K562 (cell line): ENCODE results near the gene EGR2. TPM values are rescaled to one million over a fixed set of nuclear protein-coding genes. Genes with fewer than 3 reads are reported as not detected.
A peak's percentile ranks its signal among the peaks of the same experiment; 100 is the strongest.

ENCODE experiments used
- ATAC-seq: fragments of 200-7000 bp; cut with Tn5 transposase; 3 replicates; pipeline ENCODE4 v1.9.1; 2020; ENCODE audit warnings: moderate library complexity
- BruUV-seq: library from RNA; stranded (reverse); fragments of 400-500 nt; replicated peaks from 2 replicates; lab custom pipeline; 2021; lab: Mats Ljungman, UMichigan
- CTCF ChIA-PET: fragments of 300-600 bp; formaldehyde crosslinking; extraction: SDS; loops from one replicate; lab custom pipeline; 2021; ENCODE audit warnings: low intra/inter-chr PET ratio; lab: Yijun Ruan, JAX
- POLR2A ChIA-PET: fragments of 300-600, 350-650 bp; sonication (Branson Sonifier 250); formaldehyde crosslinking; extraction: SDS; loops from one replicate; lab custom pipeline; 2021; ENCODE audit warnings: antibody characterized with exemption, inconsistent platforms; lab: Yijun Ruan, JAX
- DNase-seq, 4 experiments: peaks; one replicate each; pipeline versions ENCODE4 v3.0.0 to v3.0.0-alpha.2; 2011 to 2018; ENCODE audit warnings: low spot score in 3 of 4, mixed read lengths in 3 of 4; ENCODE audit errors: extremely low read depth in 1 of 4
- FAIRE-seq: peaks from 2 replicates; lab custom pipeline; 2011; peaks lifted over from hg19 to GRCh38; lab: Jason Lieb, UNC
- H2AFZ ChIP-seq: 2 replicates; pipeline ENCODE4 v1.6.0; 2011; ENCODE audit warnings: low read depth, low read length, control low read depth, inconsistent platforms
- H3K27ac ChIP-seq: fragments of 200-600 bp; 3 replicates; pipeline ENCODE4 v1.8.0; 2011; ENCODE audit warnings: low read depth, mild to moderate bottlenecking, control low read depth, inconsistent platforms, low read length, moderate library complexity, mixed read lengths; ENCODE audit errors: extremely low read depth
- H3K27me3 ChIP-seq, 2 experiments: fragments of 300-600 bp in 1 of 2; 2 replicates in 1 of 2; 3 replicates in 1 of 2; pipeline versions ENCODE4 v1.6.0 to v1.8.0; 2011; ENCODE audit warnings: inconsistent platforms in 2 of 2, low read length in 2 of 2, mild to moderate bottlenecking in 1 of 2, mixed read lengths in 1 of 2, moderate library complexity in 1 of 2; ENCODE audit not compliant: control insufficient read depth in 2 of 2, insufficient read depth in 2 of 2
- H3K36me3 ChIP-seq: fragments of 300-600 bp; 3 replicates; pipeline ENCODE4 v1.8.0; 2011; ENCODE audit warnings: mild to moderate bottlenecking, low read length, inconsistent platforms; ENCODE audit not compliant: control insufficient read depth, insufficient read depth
- H3K4me1 ChIP-seq, 2 experiments: fragments of 200-600 bp in 1 of 2; replicated peaks in 1 of 2; 2 replicates in 1 of 2; 3 replicates in 1 of 2; pipeline versions ENCODE4 v1.5.1 to v1.8.0; 2011; ENCODE audit warnings: inconsistent platforms in 2 of 2, low read length in 2 of 2, mild to moderate bottlenecking in 1 of 2, mixed read lengths in 1 of 2, moderate library complexity in 1 of 2; ENCODE audit not compliant: control insufficient read depth in 2 of 2, insufficient read depth in 2 of 2
- H3K4me2 ChIP-seq: 2 replicates; pipeline ENCODE4 v1.6.1; 2011; ENCODE audit warnings: low read length, control low read depth, inconsistent platforms, mixed read lengths; ENCODE audit not compliant: insufficient read depth
- H3K4me3 ChIP-seq: fragments of 200-600 bp; sonication (generic), shearing (Covaris generic); 2 replicates; pipeline ENCODE4 v1.5.1; 2016; ENCODE audit warnings: control low read depth, inconsistent platforms
- H3K79me2 ChIP-seq: fragments of 200-600 bp; 3 replicates; pipeline ENCODE4 v1.8.0; 2011; ENCODE audit warnings: low read length, inconsistent platforms; ENCODE audit not compliant: control insufficient read depth, insufficient read depth
- H3K9ac ChIP-seq, 2 experiments: 2 replicates each; pipeline versions ENCODE4 v1.6.0 to v1.6.1; 2011; ENCODE audit warnings: low read depth in 2 of 2, low read length in 2 of 2, control low read depth in 1 of 2, inconsistent platforms in 1 of 2, mild to moderate bottlenecking in 1 of 2, mixed read lengths in 1 of 2; ENCODE audit not compliant: insufficient read depth in 1 of 2
- H3K9me1 ChIP-seq: one replicate; pipeline ENCODE4 v1.6.0; 2011; ENCODE audit warnings: inconsistent platforms, mild to moderate bottlenecking, low read length, moderate library complexity; ENCODE audit not compliant: control insufficient read depth, insufficient read depth
- H3K9me3 ChIP-seq: replicated peaks from 2 replicates; pipeline ENCODE4 v1.5.1; 2011; ENCODE audit warnings: low read depth, low read length, inconsistent platforms; ENCODE audit not compliant: control insufficient read depth, insufficient read depth
- H4K20me1 ChIP-seq: replicated peaks from 2 replicates; pipeline ENCODE4 v1.6.1; 2011; ENCODE audit warnings: low read length, inconsistent platforms, mixed read lengths; ENCODE audit not compliant: control insufficient read depth, insufficient read depth
- BACH1 ChIP-seq: fragments of 200-800 bp; sonication (Bioruptor generic); IDR thresholded peaks from 2 replicates; pipeline ENCODE4 v1.6.1; 2016; ENCODE audit warnings: missing genetic modification characterization, missing compliant biosample characterization
- CEBPB ChIP-seq: fragments of 450-650 bp; IDR thresholded peaks from 2 replicates; pipeline ENCODE4 v1.6.1; 2016; ENCODE audit warnings: missing genetic modification characterization, missing compliant biosample characterization
- NFRKB ChIP-seq: fragments of 450-650 bp; IDR thresholded peaks from 2 replicates; pipeline ENCODE4 v1.6.1; 2016; ENCODE audit warnings: low read depth
- ZC3H4 ChIP-seq: sonication (generic); formaldehyde crosslinking; IDR thresholded peaks from 2 replicates; pipeline ENCODE4 v1.9.0; 2021; ENCODE audit warnings: missing genetic modification reagents, borderline replicate concordance
- ZNF316 ChIP-seq: fragments of 450-650 bp; IDR thresholded peaks from 2 replicates; pipeline ENCODE4 v1.6.1; 2016
- ZNF518B ChIP-seq: fragments of 250-450 bp; sonication (Bioruptor Pico); IDR thresholded peaks from 2 replicates; pipeline ENCODE4 v1.5.0; 2021; ENCODE audit warnings: mild to moderate bottlenecking, moderate library complexity
- WGBS: fragments of 100-300 bp; shearing (Covaris generic); methylation state at CpG from one replicate; pipeline ENCODE4 v1.1.6; 2016; ENCODE audit warnings: low coverage, mixed read lengths; ENCODE audit not compliant: insufficient coverage; ENCODE audit errors: missing lambda C conversion rate; 5-methylcytosine and 5-hydroxymethylcytosine counted together
- in situ Hi-C: fragments of 300-500 bp; cut with MboI; formaldehyde crosslinking; loops from 4 replicates; pipeline ENCODE4 v1.15.0; 2018; ENCODE audit warnings: inconsistent platforms, mixed read lengths
- intact Hi-C: fragments of 100-400 bp; cut with micrococcal nuclease; formaldehyde crosslinking; loops from 2 replicates; pipeline ENCODE4 v1.14.2; 2022
- polyA plus RNA-seq, 8 experiments: library from polyadenylated mRNA; depleted of rRNA in 4 of 8; stranded (reverse) in 5 of 8; unstranded in 3 of 8; fragments of >200 nt; fragmentation: Nextera tagmentation in 2 of 8; fragmentation: Illumina TruSeq in 1 of 8; extraction: Ambion mirVana in 2 of 8; extraction: Trizol in 1 of 8; gene quantifications; 2 replicates each; pipeline versions ENCODE4 v1.2.1 to v1.2.3, GENCODE V29; 2011 to 2014; ENCODE audit warnings: inconsistent platforms in 1 of 8, missing spikeins in 1 of 8
- total RNA-seq, 7 experiments: library from RNA; depleted of rRNA in 6 of 7; stranded (reverse); fragments of >200 nt in 6 of 7; fragmentation: Illumina TruSeq in 2 of 7; extraction: Trizol in 2 of 7; gene quantifications; 2 replicates each; pipeline versions ENCODE4 v1.2.1 to v1.2.3, GENCODE V29; 2011 to 2021; ENCODE audit warnings: low replicate concordance in 1 of 7
- TF ChIP-seq, protein P1 (sequence below), 2 experiments: fragments of 450-650 bp; IDR thresholded peaks; 2 replicates each; pipeline ENCODE4 v1.6.1; 2016; ENCODE audit warnings: mild to moderate bottlenecking in 2 of 2, borderline replicate concordance in 1 of 2, low read depth in 1 of 2, moderate library complexity in 1 of 2

EGR2 gene
- total and polyA plus RNA-seq, 9 of the 15 experiments (the other 6 are each of a cell fraction or from before 2014, with no cell fraction given): 0.08 to 0.18 (median 0.12) TPM; not detected in 4

GRCh38 chr10:62803724-62804355, 12.3 kb downstream of the EGR2 start:
- H3K36me3 ChIP-seq: peaks cover 30% of the 10 kb centered on the region
- peaks cover 0 to 3% of the 10 kb centered on the region in 2 experiments; a peak in 2 of 5 replicates for H3K27me3 ChIP-seq
- no peaks in the 10 kb centered on the region for H3K9me3 ChIP-seq
- ATAC-seq: peak; percentile 11; the same call in 1 of the 3 replicates
- H3K4me3 ChIP-seq: peak overlapping the region; percentile 86
- CTCF ChIA-PET: no interaction called here
- peaks cover 3% of the 10 kb centered on the region for H3K9me1 ChIP-seq
- peaks cover 39% of the 10 kb centered on the region for H3K79me2 ChIP-seq
- H3K4me1 ChIP-seq: peaks cover 16 to 20% of the 10 kb centered on the region in 2 experiments; a peak in 4 of 5 replicates
- WGBS: 50% methylated on average over 11 of the region's 11 CpGs
- in situ Hi-C loops: no loop called here
- no peak for FAIRE-seq
- POLR2A ChIA-PET: interaction anchor here (0.6 to 1.2 kb wide), 4 partner anchors 10 to 221 kb away, joined by 3 read pairs; no protein-coding TSS in a partner anchor
- peak overlapping the region; percentile 100 for H2AFZ ChIP-seq
- H3K9ac ChIP-seq: peak overlapping the region; percentile 91 to 96
- H3K27ac ChIP-seq: peak overlapping the region; percentile 97
- BruUV-seq: TSS peak; percentile 86
- peaks cover 18% of the 10 kb centered on the region for H4K20me1 ChIP-seq
- intact Hi-C loops: no loop called here
- DNase-seq: no peak
- H3K4me2 ChIP-seq: peak overlapping the region; percentile 94
- TF ChIP-seq CEBPB (tag) (peak; percentile 19; the same call in 1 of the 2 replicates), NFRKB (no peak), BACH1 (tag) (0 out of 2 replicates have a peak, but pooled peaks have one; percentile 43), ZC3H4 (CRISPR knock-in tag) (no peak), ZNF518B (CRISPR knock-in tag) (no peak), ZNF316 (0 out of 2 replicates have a peak, but pooled peaks have one; percentile 5)
- TF ChIP-seq, protein P1, sequence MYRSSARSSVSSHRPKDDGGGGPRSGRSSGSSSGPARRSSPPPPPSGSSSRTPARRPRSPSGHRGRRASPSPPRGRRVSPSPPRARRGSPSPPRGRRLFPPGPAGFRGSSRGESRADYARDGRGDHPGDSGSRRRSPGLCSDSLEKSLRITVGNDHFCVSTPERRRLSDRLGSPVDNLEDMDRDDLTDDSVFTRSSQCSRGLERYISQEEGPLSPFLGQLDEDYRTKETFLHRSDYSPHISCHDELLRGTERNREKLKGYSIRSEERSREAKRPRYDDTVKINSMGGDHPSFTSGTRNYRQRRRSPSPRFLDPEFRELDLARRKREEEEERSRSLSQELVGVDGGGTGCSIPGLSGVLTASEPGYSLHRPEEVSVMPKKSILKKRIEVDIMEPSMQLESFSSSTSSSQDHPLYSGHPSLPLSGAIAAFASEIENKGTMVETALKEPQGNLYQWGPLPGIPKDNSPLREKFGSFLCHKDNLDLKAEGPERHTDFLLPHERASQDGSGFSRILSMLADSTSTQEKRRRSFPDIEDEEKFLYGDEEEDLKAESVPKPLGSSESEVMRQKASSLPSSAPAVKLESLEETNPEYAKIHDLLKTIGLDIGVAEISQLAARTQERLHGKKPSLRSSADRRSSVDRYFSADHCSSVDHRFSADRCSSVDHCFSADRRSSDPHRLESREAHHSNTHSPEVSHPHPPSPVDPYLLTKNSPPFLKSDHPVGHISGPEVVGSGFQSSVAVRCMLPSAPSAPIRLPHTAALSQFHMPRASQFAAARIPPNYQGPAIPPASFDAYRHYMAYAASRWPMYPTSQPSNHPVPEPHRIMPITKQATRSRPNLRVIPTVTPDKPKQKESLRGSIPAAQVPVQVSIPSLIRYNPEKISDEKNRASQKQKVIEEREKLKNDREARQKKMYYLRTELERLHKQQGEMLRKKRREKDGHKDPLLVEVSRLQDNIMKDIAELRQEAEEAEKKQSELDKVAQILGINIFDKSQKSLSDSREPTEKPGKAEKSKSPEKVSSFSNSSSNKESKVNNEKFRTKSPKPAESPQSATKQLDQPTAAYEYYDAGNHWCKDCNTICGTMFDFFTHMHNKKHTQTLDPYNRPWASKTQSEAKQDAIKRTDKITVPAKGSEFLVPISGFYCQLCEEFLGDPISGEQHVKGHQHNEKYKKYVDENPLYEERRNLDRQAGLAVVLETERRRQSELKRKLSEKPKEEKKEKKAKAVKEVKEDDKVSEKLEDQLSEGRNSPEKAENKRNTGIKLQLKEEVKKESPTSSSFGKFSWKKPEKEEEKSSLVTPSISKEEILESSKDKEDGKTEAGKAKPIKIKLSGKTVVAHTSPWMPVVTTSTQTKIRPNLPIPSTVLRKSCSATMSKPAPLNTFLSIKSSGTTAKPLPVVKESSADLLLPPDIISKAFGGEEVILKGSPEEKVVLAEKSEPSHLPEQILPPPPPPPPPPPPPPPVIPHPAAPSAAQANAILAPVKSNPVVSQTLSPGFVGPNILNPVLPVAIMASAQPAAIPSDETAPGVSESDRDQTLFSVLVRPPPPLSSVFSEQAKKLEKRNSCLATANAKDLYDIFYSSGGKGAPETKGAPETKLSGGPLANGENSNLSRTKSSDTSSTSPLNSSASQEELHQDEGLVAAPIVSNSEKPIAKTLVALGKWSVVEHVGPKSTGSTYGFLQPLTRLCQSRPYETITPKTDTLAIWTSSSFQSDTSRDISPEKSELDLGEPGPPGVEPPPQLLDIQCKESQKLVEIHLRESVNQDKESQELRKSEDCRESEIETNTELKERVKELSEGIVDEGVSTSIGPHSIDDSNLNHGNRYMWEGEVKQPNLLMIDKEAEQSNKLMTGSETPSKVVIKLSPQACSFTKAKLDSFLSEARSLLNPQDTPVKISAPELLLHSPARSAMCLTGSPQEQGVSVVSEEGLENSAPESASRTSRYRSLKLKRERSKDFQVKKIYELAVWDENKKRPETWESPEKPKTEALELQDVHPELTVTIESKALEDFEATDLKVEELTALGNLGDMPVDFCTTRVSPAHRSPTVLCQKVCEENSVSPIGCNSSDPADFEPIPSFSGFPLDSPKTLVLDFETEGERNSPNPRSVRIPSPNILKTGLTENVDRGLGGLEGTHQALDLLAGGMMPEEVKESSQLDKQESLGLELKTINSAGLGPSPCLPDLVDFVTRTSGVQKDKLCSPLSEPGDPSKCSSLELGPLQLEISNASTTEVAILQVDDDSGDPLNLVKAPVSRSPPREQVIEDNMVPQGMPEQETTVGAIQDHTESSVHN (IDR thresholded peaks at IDR 0.05; ENCODE audit: borderline replicate concordance in 1 of 2, low read depth in 1 of 2): peak in 1 of 2 experiments; percentile 55; a peak in 1 of 4 replicates
